Osteocyte (in vitro differentiated cells): ENCODE data around the gene SCARB1. TPM values are rescaled to one million over a fixed set of nuclear protein-coding genes. Genes with fewer than 3 reads are reported as not detected.

Source experiments
- DNase-seq: peaks from one replicate; pipeline ENCODE4 v3.0.0; 2021; ENCODE audit warnings: mixed read lengths; ENCODE audit not compliant: unreplicated experiment; ENCODE audit errors: extremely low spot score
- H3K27ac Mint-ChIP-seq: one replicate; pipeline ENCODE4 v1.8.0; 2021; ENCODE audit warnings: mild to moderate bottlenecking, mixed read lengths; ENCODE audit not compliant: unreplicated experiment
- H3K27me3 Mint-ChIP-seq: one replicate; pipeline ENCODE4 v1.8.0; 2021; ENCODE audit warnings: mixed read lengths; ENCODE audit not compliant: unreplicated experiment
- H3K36me3 Mint-ChIP-seq: one replicate; pipeline ENCODE4 v1.8.0; 2021; ENCODE audit warnings: mixed read lengths; ENCODE audit not compliant: unreplicated experiment
- H3K4me1 Mint-ChIP-seq: one replicate; pipeline ENCODE4 v1.8.0; 2021; ENCODE audit warnings: mixed read lengths; ENCODE audit not compliant: unreplicated experiment
- H3K4me3 Mint-ChIP-seq: one replicate; pipeline ENCODE4 v1.8.0; 2021; ENCODE audit warnings: mild to moderate bottlenecking, moderate library complexity, mixed read lengths; ENCODE audit not compliant: unreplicated experiment
- H3K9me3 Mint-ChIP-seq: one replicate; pipeline ENCODE4 v1.8.0; 2021; ENCODE audit warnings: mixed read lengths; ENCODE audit not compliant: unreplicated experiment
- CTCF ChIP-seq: fragments of 200-600 bp; sonication (generic); IDR thresholded peaks from 2 replicates; pipeline ENCODE4 v1.5.0; 2021; ENCODE audit warnings: antibody characterized with exemption, mild to moderate bottlenecking, moderate library complexity
- total RNA-seq: library from RNA; stranded (reverse); gene quantifications from 2 replicates; pipeline ENCODE4 v1.2.1, GENCODE V29; 2021

SCARB1 gene
- total RNA-seq, 1 donor from 2014 or later = 27.1 TPM

DNA sequence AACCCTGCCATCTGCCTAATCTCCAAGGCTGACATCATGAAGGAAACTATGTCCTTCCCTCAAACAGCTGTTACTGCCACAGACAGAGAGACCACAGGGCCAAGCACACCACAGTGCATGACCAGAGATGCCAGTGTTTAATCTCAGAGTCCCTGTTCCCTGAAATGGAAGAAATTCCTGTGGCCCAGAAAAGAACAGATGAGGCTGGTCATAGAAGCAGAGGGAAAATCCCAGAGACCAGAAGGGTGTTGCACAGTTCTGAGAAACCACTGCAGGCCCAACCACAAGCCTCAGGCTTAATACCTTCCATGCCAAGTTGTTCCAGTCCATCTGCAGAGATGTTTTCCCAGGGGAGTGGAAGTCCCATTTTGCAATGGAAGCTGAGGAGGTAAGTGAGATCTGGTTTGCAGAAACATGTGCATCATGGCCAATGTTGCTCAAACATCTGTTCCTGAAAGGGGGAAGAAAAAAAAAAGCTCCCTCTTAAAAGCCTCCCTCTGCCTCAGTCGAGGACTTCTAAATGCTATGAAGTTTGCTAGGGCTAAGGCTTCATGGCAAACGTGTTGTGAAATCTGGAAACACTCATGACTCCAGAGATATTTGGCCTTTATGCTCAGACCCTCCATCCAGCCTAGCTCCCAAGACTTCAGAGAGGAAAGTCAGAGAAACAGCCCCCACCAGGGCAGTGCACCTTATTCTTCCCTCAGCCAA, 98.6 kb downstream of the SCARB1 start:
- no peak overlapping the region for H3K4me3 Mint-ChIP-seq
- H3K27ac Mint-ChIP-seq = peak overlapping the region; percentile 89
- H3K9me3 Mint-ChIP-seq = peaks cover 6% of the 10 kb centered on the region
- no peaks in the 10 kb centered on the region for H3K36me3 Mint-ChIP-seq
- H3K4me1 Mint-ChIP-seq = peaks cover 78% of the 10 kb centered on the region
- no peak for TF ChIP-seq CTCF
- DNase-seq = no peak
- H3K27me3 Mint-ChIP-seq = peaks cover 3% of the 10 kb centered on the region

- no peak for DNase-seq
Measured at GRCh38 chr12:124764451-124764850, 99.2 kb downstream of the SCARB1 start.

DNA sequence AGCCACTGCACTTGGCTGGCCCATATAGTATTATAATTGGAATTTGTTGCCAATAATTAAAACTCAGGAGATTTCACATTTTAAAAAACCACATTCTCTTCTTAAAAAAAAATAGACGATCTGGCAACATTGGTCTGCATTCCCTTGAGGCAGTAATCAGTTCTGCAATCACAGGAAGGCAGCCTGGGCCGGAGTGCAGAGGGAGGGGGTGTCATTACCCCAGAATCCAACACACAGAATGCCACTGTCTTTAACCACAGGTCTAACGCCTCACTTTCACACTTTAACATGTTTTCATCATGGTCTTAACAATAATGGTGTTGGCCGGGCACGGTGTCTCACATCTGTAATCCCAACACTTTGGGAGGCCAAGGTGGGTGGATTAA, 100.1 kb downstream of the SCARB1 start:
- Mint-ChIP-seq H3K9me3 (peaks cover 6% of the 10 kb centered on the region), H3K27ac (no peak overlapping the region), H3K27me3 (peaks cover 3% of the 10 kb centered on the region), H3K4me3 (no peak overlapping the region), H3K4me1 (peaks cover 73% of the 10 kb centered on the region), H3K36me3 (no peaks in the 10 kb centered on the region)
- no peak for TF ChIP-seq CTCF
- no peak for DNase-seq

More at GRCh38 chr12:124764451-124764850, 99.2 kb downstream of the SCARB1 start:
- H3K4me3 Mint-ChIP-seq = no peak overlapping the region
- H3K27me3 Mint-ChIP-seq = peaks cover 3% of the 10 kb centered on the region
- no peaks in the 10 kb centered on the region for H3K36me3 Mint-ChIP-seq
- H3K9me3 Mint-ChIP-seq = peaks cover 6% of the 10 kb centered on the region
- H3K4me1 Mint-ChIP-seq = peaks cover 78% of the 10 kb centered on the region
- peak; percentile 81 for TF ChIP-seq CTCF
- H3K27ac Mint-ChIP-seq = peak overlapping the region; percentile 89

DNA sequence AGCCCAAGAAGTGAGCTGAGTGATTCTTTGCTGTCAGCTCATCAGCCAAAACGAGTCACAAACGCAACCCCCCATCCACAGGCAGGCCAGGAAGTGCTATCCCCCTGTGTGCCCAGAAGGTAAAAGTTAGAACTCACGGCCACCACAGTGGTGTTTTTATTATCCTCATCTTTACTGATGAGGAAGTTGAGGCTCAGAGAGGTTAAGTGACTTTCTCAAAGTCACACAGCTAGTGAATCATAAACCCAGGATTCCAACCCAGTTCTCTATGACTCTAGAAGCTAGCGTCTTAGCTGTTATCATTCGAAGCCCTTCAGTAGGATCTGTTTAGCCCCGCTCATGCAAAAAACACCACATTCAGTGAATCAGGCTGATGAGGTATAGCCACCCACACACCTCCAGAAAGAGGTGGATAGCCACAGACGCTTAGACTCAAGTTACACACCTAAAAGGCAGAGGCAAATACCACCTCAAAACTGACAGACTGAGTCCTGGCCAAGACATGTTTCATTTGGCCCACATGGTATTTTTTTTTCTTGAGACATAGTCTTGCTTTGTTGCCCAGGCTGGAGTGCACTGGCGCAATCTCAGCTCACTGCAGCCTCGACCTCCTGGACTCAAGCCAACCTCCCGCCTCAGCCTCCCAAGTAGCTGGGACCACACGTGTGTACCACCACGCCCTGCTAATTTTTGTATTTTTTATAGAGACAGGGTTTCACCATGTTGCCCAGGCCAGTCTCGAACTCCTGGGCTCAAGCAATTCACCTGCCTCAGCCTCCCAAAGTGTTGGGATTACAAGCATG, 100.7 kb downstream of the SCARB1 start:
- no peak for DNase-seq
- Mint-ChIP-seq H3K27me3 (peaks cover 3% of the 10 kb centered on the region), H3K4me1 (peaks cover 68% of the 10 kb centered on the region), H3K27ac (no peak overlapping the region), H3K4me3 (no peak overlapping the region), H3K9me3 (peaks cover 6% of the 10 kb centered on the region), H3K36me3 (no peaks in the 10 kb centered on the region)
- TF ChIP-seq CTCF = no peak

- no peaks in the 10 kb centered on the region for H3K36me3 Mint-ChIP-seq
- H3K4me3 Mint-ChIP-seq = no peak overlapping the region
- peaks cover 3% of the 10 kb centered on the region for H3K27me3 Mint-ChIP-seq
- no peak overlapping the region for H3K27ac Mint-ChIP-seq
- no peak for TF ChIP-seq CTCF
- DNase-seq = no peak
- peaks cover 6% of the 10 kb centered on the region for H3K9me3 Mint-ChIP-seq
- H3K4me1 Mint-ChIP-seq = peaks cover 65% of the 10 kb centered on the region
Measured at GRCh38 chr12:124762384-124762783, 101.3 kb downstream of the SCARB1 start.
